Activated T-helper 1 cell treated with Interleukin-2 at 50 U/mL for 16 hours (primary cell): ENCODE data around the gene DNAAF8.

ENCODE experiments used
- DNase-seq: peaks from one replicate; pipeline ENCODE4 v3.0.0-alpha.2; 2020; ENCODE audit warnings: low read depth

DNAAF8 gene

GRCh38 chr16:4734063-4734729 is at the start of gene DNAAF8, which contains the start of gene ANKS3:
TSS of gene DNAAF8 (plus strand) at chr16:4734537. CDS start at chr16:4736515, 1,978 bp downstream.
TSS of gene ANKS3 (minus strand) at chr16:4734271. CDS start at chr16:4730149, 4,122 bp downstream.
- peak; percentile 77 for DNase-seq

- DNase-seq, result no peak
Observed at GRCh38 chr16:4684763-4685162, 49.6 kb upstream of the DNAAF8 start.

GRCh38 chr16:4685292-4685691 is 49.0 kb upstream of the DNAAF8 start:
- no peak for DNase-seq

- no peak for DNase-seq
Observed at GRCh38 chr16:4685776-4686496, 48.4 kb upstream of the DNAAF8 start.

- DNase-seq, result no peak
Observed at GRCh38 chr16:4686497-4687210, 47.7 kb upstream of the DNAAF8 start.

- DNase-seq, result no peak
Observed at GRCh38 chr16:4687416-4687815, 46.9 kb upstream of the DNAAF8 start.

- no peak for DNase-seq
Observed at GRCh38 chr16:4687946-4688673, 46.2 kb upstream of the DNAAF8 start.

GRCh38 chr16:4688674-4689045 is 45.7 kb upstream of the DNAAF8 start:
- DNase-seq, result no peak

GRCh38 chr16:4689091-4689671 is 45.2 kb upstream of the DNAAF8 start:
- DNase-seq, result no peak

GRCh38 chr16:4689864-4690704 is 44.3 kb upstream of the DNAAF8 start:
- DNase-seq, result no peak

GRCh38 chr16:4690946-4691665 is 43.2 kb upstream of the DNAAF8 start:
- no peak for DNase-seq

- DNase-seq, result no peak
Observed at GRCh38 chr16:4691666-4692412, 42.5 kb upstream of the DNAAF8 start.

GRCh38 chr16:4692460-4693295 is 41.7 kb upstream of the DNAAF8 start:
- DNase-seq, result no peak

GRCh38 chr16:4693296-4693955 is 40.9 kb upstream of the DNAAF8 start, which contains the start of gene NUDT16L1:
TSS of gene NUDT16L1 (plus strand) at chr16:4693562. CDS start at chr16:4693727, 165 bp downstream.
- DNase-seq, result peak; percentile 99

- DNase-seq, result peak; percentile 40
Observed at GRCh38 chr16:4693956-4694641, 40.2 kb upstream of the DNAAF8 start.

GRCh38 chr16:4694642-4695451 is 39.5 kb upstream of the DNAAF8 start:
- no peak for DNase-seq
